ENCODE data around the gene ERVH48-1.

- TF ChIP-seq CTCF (IDR thresholded peaks at IDR 0.05; ENCODE audit: poor library complexity): no peak
- no peak for TF ChIP-seq EZH2 (IDR thresholded peaks at IDR 0.05; ENCODE audit: borderline replicate concordance)
- TF ChIP-seq EZH2phosphoT487 (IDR thresholded peaks at IDR 0.05; ENCODE audit: low read depth, severe bottlenecking, unreplicated experiment): no peak
Measured at GRCh38 chr21:42900446-42900845, 25.0 kb downstream of the ERVH48-1 start.

Data from hepatocyte (in vitro differentiated cells).